Lower leg skin (tissue), 3 donors: ENCODE results near the gene KRT2.

Experiments used
- CTCF ChIP-seq, 3 donors: fragments of 450-650 bp; IDR thresholded peaks; one replicate each; pipeline ENCODE4 v1.5.1; 2016; ENCODE audit warnings: antibody characterized with exemption in 3 of 3, mild to moderate bottlenecking in 3 of 3, moderate library complexity in 2 of 3
- POLR2A ChIP-seq, 2 donors: fragments of 450-650 bp; IDR thresholded peaks; one replicate each; pipeline ENCODE4 v1.6.1; 2016 to 2017; ENCODE audit warnings: antibody characterized with exemption in 2 of 2, mild to moderate bottlenecking in 1 of 2, moderate library complexity in 1 of 2

GRCh38 chr12:52698651-52699340 is 46.8 kb upstream of the KRT2 start:
- no peak for TF ChIP-seq CTCF (IDR thresholded peaks at IDR 0.05)
- TF ChIP-seq POLR2A (IDR thresholded peaks at IDR 0.05): no peak
